ENCODE measurements around the gene RIMBP2.

RIMBP2 gene

DNA sequence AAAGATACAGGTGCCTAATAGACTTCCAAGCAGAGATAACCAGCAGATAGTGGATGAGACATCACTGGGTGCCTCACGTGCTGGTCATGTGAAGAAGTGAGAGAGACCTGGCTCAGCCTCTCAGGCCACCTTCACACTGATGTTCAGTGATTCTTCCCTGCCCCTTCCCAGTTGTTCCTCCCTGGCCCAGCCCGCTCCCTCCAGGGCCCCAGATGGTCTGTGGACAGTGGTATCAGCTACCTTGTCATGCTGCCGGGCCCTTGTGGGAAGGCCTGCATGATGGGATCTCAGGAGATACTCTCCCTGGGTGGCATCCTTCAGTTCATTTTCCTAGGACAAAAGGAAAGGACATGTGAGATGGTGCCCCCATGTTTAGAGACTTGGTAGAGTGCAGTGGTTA lies 198.5 kb downstream of the RIMBP2 start:
- DNase-seq (ENCODE audit: low read depth, low spot score) = no peak
- H3K4me3 ChIP-seq (ENCODE audit: low read depth, low read length) = no peak overlapping the region
- ChIA-PET CTCF (no interaction called here), POLR2A (no interaction called here)
- TF ChIP-seq, protein P1, sequence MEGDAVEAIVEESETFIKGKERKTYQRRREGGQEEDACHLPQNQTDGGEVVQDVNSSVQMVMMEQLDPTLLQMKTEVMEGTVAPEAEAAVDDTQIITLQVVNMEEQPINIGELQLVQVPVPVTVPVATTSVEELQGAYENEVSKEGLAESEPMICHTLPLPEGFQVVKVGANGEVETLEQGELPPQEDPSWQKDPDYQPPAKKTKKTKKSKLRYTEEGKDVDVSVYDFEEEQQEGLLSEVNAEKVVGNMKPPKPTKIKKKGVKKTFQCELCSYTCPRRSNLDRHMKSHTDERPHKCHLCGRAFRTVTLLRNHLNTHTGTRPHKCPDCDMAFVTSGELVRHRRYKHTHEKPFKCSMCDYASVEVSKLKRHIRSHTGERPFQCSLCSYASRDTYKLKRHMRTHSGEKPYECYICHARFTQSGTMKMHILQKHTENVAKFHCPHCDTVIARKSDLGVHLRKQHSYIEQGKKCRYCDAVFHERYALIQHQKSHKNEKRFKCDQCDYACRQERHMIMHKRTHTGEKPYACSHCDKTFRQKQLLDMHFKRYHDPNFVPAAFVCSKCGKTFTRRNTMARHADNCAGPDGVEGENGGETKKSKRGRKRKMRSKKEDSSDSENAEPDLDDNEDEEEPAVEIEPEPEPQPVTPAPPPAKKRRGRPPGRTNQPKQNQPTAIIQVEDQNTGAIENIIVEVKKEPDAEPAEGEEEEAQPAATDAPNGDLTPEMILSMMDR (IDR thresholded peaks at IDR 0.05; ENCODE audit: insufficient read depth, low read length, missing control alignments) = no peak

DNA sequence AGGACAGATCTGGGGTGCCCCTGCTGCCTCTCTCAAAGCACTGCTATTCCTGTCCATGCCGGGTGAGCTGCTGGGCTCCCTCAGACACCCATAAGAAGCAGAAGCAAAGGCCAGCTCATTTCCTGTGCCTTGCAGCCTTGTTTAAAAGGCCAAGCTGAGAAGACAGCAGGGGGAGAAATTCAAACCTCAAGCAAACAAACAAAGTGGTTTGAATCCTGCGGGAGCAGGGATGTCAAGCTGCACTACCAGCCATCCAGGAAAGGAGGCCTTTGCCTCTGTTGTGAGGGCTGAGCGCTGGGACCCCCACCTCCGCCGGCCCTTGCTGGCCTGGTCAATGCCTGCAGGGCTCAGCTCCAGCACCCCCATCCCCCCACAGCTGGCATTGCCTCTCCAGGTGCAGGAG lies 201.9 kb downstream of the RIMBP2 start:
- no peak overlapping the region for H3K4me3 ChIP-seq (ENCODE audit: low read depth, low read length)
- TF ChIP-seq, protein P1 (IDR thresholded peaks at IDR 0.05; ENCODE audit: insufficient read depth, low read length, missing control alignments) = no peak
- CTCF ChIA-PET = no interaction called here
- DNase-seq (ENCODE audit: low read depth, low spot score) = no peak
- POLR2A ChIA-PET = no interaction called here

DNA sequence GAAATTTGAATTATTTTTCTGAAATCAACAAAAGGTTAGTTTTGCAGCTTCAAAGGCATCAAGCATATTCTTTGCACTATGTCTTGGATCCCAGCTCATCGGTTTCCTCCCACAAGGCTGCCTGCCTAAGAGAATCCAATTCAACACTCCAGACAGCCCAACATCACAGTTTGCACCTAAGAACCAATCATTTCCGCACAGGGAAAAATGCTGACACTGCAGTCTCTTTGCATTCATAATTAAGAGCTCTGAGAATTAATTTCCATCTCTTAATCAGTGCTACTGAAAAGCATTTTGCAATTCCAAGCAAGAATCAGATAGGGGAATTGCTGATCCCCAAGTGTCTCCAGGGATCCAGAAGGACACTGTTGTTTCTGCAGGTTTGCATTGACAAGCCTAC lies 202.5 kb downstream of the RIMBP2 start:
- ChIA-PET CTCF (no interaction called here), POLR2A (no interaction called here)
- no peak overlapping the region for H3K4me3 ChIP-seq (ENCODE audit: low read depth, low read length)
- TF ChIP-seq, protein P1 (IDR thresholded peaks at IDR 0.05; ENCODE audit: insufficient read depth, low read length, missing control alignments) = no peak
- no peak for DNase-seq (ENCODE audit: low read depth, low spot score)

DNA sequence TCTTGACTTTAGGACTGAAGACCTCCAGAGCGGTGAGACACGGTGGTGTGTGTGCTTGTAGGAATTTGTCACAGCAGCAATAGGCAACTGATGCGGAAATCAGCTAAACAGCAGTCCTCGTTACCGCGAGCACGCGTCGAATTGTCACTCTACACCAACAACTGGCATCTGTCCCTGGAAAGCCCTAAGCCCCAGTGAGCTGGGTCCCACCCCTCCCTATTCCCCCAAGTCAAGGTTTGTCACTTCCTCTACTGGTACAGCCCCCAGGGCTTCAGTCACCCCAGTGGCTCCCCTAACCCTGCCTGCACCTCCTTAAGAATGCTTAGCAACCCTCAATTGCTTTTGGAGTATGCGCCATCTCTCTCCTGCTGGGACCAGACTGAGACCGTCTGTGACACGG lies 204.8 kb downstream of the RIMBP2 start:
- CTCF ChIA-PET = no interaction called here
- no peak overlapping the region for H3K4me3 ChIP-seq (ENCODE audit: low read depth, low read length)

DNA sequence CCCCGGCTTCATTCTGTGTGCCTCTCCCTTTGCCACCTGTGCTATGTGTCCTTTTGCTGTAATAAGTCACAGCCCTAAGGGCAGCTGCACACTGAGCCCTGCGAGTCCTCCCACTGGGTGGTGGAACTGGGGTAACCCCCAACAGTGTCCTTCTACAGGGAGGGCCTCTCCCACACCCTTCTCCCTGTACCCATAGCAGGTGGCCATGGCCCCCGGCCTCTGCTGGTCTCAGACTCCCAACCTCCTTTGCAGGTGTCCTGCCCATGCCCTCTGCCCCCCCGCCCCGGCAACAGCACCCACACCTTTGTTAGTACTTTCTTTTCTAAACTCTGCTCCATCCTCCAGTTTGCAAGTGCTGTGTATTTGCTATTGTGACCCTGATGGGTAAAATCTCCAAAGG lies 206.6 kb downstream of the RIMBP2 start:
- TF ChIP-seq, protein P1 (IDR thresholded peaks at IDR 0.05; ENCODE audit: insufficient read depth, low read length, missing control alignments) = no peak
- ChIA-PET POLR2A (no interaction called here), CTCF (no interaction called here)
- no peak for DNase-seq (ENCODE audit: low read depth, low spot score)
- H3K4me3 ChIP-seq (ENCODE audit: low read depth, low read length) = no peak overlapping the region

More for the DNA sequence above, 204.8 kb downstream of the RIMBP2 start:
- POLR2A ChIA-PET = no interaction called here
- no peak for DNase-seq (ENCODE audit: low read depth, low spot score)
- TF ChIP-seq, protein P1 (IDR thresholded peaks at IDR 0.05; ENCODE audit: insufficient read depth, low read length, missing control alignments) = no peak

GRCh38 chr12:130508847-130509246 lies 207.3 kb downstream of the RIMBP2 start:
- ChIA-PET CTCF (no interaction called here), POLR2A (no interaction called here)
- no peak overlapping the region for H3K4me3 ChIP-seq (ENCODE audit: low read depth, low read length)
- TF ChIP-seq, protein P1 (IDR thresholded peaks at IDR 0.05; ENCODE audit: insufficient read depth, low read length, missing control alignments) = no peak
- no peak for DNase-seq (ENCODE audit: low read depth, low spot score)

Measured in AG04449 (cell line).